OCI-M2 (cell line): ENCODE results near the gene ZRANB1.

Experiments
- DNase-seq: peaks from one replicate; lab custom pipeline; 2025; ENCODE audit not compliant: unreplicated experiment; lab: John Stamatoyannopoulos, UW

The ZRANB1 gene

GRCh38 chr10:124993345-124993708 is 51.4 kb downstream of the ZRANB1 start:
- DNase-seq: no peak

- no peak for DNase-seq
These were observed 52.0 kb downstream of the ZRANB1 start for GRCh38 chr10:124993736-124994451.

GRCh38 chr10:124994573-124995473 is 52.9 kb downstream of the ZRANB1 start:
- DNase-seq: no peak

GRCh38 chr10:124995605-124996004 is 53.7 kb downstream of the ZRANB1 start:
- DNase-seq: no peak

- DNase-seq: no peak
These were observed 54.4 kb downstream of the ZRANB1 start for GRCh38 chr10:124996127-124996853.

- DNase-seq: no peak
These were observed 54.9 kb downstream of the ZRANB1 start for GRCh38 chr10:124996854-124997215.

- no peak for DNase-seq
These were observed 55.4 kb downstream of the ZRANB1 start for GRCh38 chr10:124997306-124997705.

GRCh38 chr10:124997771-124998623 is 56.1 kb downstream of the ZRANB1 start:
- no peak for DNase-seq

GRCh38 chr10:124998624-124999291 is 56.8 kb downstream of the ZRANB1 start:
- no peak for DNase-seq

- DNase-seq: no peak
These were observed 57.8 kb downstream of the ZRANB1 start for GRCh38 chr10:124999433-125000365.

GRCh38 chr10:125000366-125001312 is 58.7 kb downstream of the ZRANB1 start:
- DNase-seq: no peak

GRCh38 chr10:125001313-125002046 is 59.6 kb downstream of the ZRANB1 start:
- no peak for DNase-seq

GRCh38 chr10:125002047-125002422 is 60.1 kb downstream of the ZRANB1 start:
- no peak for DNase-seq

GRCh38 chr10:125002423-125003145 is 60.7 kb downstream of the ZRANB1 start:
- no peak for DNase-seq

GRCh38 chr10:125003146-125003900 is 61.4 kb downstream of the ZRANB1 start:
- DNase-seq: no peak

GRCh38 chr10:125003901-125004467 is 62.1 kb downstream of the ZRANB1 start:
- no peak for DNase-seq
